Smooth muscle cell of the brain vasculature (primary cell): ENCODE data around the gene KIRREL2.

Source experiments
- DNase-seq: peaks from one replicate; pipeline ENCODE4 v3.0.0-alpha.2; 2012; ENCODE audit warnings: low read depth, low spot score

KIRREL2 gene

DNA sequence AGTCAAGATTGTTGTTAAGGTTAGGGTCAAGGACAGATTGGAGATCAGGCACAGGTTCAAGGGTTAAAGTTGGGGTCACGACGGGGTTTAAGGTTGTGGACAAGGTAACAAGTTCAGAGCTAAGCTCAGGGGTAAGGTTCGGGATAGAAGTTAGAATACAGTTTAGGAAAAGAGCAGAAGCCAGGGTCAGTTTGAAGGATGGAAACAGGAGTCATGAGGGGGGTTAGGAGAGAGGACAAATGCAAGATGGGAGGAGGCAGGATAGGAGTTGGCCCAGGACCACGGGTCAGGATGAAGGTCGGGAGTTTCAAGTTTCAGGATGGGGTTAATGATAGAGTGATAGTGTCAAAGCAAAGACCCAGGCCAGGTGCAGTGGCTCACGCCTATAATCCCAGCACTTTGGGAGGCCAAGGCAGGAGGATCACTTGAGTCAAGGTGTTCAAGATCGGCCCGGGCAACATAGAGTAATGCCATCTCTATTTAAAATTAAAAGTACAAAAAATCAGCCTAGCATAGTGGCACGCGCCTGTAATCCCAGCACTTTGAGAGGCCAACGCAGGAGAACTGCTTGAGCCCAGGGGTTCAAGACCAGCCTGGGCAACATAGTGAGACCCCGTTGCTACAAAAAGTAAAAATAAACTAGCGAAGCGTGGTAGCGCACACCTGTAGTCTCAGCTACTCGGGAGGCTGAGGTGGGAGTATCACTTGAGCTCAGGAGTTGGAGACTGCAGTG is 12.1 kb upstream of the KIRREL2 start:
- no peak for DNase-seq

DNA sequence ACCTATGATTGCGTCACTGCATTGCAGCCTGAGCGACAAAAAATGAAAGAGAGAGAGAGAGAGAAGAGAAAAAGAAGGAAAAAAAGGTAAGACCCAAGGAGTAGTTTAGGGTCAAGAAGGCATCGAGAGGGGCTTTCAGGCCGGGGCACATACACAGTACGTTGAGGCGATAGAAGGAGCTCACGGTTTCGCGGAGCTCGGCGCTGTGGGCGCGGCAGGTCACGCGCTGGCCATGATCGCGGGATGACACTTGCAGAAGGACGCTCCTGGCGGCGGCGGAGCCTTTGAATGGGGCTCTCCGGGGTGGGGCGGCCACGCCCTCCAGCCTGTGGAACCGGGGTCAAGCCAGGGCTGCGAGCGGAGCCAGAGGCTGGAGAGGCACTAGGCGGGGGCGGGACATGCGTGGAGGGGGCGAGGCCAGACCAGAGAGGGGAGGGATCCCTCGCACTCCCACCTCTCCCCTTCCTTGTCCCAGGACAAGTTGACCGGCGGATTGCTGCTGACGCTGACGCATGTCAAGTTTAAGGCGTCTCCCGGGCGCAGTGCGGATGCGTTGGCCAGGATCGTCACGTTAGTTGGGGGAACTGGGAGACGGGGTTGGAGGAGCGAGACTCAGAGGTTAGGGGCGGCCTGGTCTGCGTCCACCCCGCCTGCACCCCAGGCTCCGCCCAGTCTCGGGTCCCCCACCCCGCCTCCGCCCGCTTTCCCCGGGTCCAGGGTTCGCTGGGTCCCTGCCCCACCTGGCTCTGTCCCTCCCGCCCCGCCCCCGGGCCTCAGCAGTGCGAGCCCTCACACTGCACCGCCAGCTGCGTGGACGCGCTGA is 11.3 kb upstream of the KIRREL2 start:
- no peak for DNase-seq

DNA sequence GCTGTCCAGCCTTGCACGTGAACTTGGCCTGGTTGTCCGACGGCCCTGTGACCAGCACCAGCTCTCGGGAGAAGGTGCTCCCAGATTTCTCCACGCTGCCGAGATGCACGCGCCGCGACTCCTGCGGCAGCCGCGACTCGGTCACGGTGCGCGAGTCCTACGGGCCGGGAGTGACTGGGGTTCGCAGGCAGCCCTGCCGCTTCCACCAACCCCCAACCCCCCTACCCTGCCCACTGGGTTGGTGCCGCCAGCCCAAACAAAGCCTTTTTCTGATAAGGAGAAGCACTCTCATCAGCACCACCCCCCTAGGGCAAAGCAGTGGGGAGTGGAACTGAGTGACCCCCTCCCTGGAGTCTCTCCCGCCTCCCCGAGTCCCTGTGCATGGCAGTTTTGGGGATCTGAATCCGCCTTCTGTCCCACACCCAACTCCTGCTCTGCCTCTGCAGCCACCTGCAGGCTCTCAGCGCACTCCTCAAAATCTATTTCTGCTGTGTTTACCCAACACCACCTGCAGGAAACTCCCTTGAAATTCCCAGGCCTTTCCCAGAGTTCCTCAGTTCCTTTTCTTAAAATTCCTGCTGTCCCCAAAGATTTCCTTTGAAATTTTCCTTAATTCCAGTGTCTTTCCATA is 10.6 kb upstream of the KIRREL2 start:
- DNase-seq = no peak

GRCh38 chr19:35847911-35848310 is 8.8 kb upstream of the KIRREL2 start:
- no peak for DNase-seq

DNA sequence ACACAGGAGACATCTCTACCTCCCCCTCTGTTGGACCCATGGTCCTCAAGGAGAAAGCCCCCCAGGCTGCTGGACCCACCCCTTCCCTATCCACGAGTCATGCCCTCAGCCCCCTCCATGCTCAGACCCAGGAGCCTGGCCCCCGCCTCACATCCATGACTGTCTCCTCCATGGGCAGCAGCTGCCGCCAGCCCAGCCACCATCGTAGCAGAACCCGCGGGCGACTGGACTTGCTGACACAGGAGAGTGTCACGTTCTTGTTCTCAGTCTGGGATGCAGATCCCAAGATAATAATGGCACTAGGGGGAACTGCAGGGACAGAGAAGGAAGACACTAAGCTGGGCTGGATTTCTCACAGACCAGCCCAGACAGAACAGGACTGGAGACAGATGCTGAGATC is 8.2 kb upstream of the KIRREL2 start:
- no peak for DNase-seq

GRCh38 chr19:35848919-35849505 is 7.7 kb upstream of the KIRREL2 start:
- no peak for DNase-seq

DNA sequence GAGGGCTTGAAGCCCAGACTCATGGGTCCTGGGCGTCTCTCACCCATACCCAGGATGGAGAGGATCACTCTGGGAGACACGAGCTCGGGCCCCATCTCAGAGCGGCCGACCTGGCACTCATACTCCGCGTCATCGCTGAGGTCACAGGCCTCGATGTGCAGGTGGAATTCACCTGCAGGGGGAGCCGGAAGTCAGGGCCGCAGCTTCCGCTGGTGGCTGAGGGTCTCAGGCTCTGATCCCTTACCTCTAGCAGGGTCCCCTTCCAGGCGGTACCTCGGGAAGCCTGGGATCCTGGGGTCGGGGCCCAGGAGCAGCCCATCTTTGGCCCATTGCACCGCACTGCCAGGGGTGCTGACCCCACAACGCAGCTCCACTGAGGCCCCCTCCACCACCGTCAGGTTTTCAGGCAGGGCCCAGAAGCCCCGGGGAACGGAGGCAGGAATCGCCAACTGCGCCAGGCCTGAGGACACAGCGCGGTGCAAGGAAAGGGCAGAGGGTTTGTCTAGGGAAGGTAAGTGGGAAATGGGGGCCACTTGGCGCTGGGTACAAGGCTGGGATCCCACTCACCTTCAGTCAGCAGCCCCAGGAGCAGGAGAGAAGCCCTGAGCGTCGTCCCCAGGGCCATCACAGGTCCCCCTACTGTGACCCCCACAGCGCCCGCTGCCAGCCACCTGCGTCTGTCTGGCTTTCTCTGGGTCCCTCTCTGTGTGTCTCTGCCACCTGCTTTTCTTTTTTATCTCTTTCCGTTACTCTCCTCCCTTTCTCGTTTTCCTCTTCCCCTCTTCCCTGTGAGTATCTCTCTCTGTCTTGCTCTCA is 5.3 kb upstream of the KIRREL2 start:
- no peak for DNase-seq

- no peak for DNase-seq
Observed at GRCh38 chr19:35852029-35852780, 4.5 kb upstream of the KIRREL2 start, which contains the start of gene NPHS1. Gene NPHS1, minus strand, starts transcription at chr19:35852504. Its CDS starts 667 bp downstream, at chr19:35851837.

DNA sequence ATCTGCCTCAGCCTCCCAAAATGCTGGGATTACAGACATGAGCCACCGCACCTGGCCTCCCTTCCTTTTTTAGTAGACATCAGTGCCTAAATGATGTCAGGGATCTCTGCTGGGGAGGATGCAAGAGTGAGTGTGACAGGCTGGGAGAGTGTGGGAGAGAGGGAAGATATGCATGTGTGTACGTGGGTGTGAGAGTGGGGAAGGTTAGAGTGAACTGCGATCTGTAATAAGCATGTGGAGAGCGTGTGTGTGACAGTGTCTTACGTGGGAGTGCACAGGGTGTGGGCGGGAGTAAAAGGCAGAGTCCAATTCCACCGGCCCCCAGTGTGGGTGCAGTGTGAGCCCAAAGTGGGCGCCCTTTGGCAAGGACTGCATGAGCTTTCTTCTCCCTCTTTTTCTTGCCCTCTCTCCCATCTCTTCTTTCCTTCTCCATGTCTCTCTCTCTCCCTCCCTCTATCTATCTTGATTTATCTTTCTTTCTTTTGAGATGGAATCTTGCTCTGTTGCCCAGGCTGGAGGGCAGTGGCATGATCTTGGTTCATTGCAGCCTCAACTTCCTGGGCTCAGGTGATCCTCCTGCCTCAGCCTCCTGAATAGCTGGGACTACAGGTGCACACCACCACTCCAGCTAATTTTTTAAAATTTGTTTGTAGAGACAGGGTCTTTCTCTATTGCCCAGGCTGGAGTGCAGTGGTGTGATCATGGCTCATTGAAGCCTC is 3.5 kb upstream of the KIRREL2 start:
- no peak for DNase-seq

- DNase-seq = no peak
Observed at GRCh38 chr19:35858311-35858710, 1.6 kb downstream of the KIRREL2 start.

- no peak for DNase-seq
Observed at GRCh38 chr19:35859414-35859813, 2.7 kb downstream of the KIRREL2 start.

DNA sequence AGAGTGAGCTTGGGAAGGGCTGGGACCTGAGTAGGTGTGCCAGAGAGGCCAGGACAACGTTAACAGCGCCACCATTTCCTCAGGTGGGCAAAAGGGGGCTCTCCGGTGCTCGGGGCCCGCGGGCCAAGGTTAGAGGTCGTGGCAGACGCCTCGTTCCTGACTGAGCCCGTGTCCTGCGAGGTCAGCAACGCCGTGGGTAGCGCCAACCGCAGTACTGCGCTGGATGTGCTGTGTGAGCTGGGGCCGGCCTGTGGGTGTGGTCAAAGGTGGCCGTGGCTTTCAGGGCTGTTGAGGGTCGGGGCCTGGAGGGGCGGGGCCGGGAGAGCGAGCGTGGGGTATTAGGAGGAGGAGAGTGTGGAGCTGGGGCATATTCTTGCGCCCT is 3.7 kb downstream of the KIRREL2 start:
- DNase-seq = no peak

- DNase-seq = no peak
Observed at GRCh38 chr19:35860818-35861639, 4.3 kb downstream of the KIRREL2 start.

GRCh38 chr19:35861640-35862160 is 5.0 kb downstream of the KIRREL2 start:
- no peak for DNase-seq

DNA sequence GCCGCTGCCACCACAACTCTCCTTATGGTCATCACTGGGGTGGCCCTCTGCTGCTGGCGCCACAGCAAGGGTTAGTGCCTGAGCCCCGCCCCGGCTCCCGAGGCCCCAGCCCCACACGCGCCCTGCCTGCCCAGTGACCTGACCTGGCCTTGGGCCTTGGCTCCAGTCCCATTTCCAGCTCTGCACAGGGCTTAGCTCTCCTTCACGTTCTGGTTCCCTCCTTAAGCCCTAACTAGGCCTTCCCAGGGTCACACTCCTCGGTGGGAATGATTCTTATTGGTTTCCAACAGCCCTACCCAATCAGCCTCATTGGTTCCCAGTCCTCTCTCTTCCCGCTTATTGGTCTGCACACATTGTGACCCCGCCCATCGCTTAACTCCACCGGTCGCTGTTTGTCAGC is 5.8 kb downstream of the KIRREL2 start:
- DNase-seq = no peak

DNA sequence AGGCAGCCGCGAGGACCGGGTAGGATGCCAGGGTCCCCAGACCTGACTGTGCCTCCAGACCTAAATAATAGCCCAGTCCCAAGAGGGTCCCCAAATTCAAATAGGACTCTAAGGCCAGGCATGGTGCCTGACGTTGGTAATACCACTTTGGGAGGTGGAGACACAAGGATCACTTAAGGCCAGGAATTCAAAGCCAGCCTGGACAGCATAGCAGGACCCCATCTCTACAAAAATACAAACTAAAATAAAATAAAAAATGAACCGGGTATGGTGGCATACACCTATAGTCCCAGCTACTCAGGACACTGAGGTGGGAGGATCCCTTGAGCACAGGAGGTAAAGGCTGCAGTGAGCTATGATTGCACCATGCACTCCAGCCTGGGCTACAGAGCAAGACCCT is 6.3 kb downstream of the KIRREL2 start:
- DNase-seq = no peak

DNA sequence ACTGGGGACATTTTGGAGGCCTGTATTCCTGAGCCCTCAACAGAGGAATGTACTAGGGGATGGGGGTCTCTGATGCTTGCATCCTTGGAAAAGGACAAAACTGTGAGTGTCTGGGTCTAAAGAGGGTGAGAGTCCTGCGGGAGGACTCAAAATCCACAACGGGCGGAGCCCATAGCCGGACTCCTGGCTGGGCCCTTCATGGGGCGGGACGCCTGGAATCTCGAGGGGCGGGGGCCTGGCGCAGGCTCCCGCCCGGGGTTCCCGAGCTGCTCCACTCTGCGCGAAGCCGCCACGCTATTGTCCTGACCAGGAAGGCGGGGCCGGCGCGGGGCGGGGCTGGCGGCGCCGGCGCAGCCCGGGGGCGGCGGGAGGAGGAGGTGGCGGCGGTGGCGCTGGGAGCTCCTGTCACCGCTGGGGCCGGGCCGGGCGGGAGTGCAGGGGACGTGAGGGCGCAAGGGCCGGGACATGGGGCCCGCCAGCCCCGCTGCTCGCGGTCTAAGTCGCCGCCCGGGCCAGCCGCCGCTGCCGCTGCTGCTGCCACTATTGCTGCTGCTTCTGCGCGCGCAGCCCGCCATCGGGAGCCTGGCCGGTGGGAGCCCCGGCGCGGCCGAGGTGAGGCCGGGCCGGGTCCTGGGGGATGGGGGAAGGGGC is 11.6 kb downstream of the KIRREL2 start, which contains the start of gene APLP1:
APLP1 (plus strand) TSS at position 403 of the 651 bp plus-strand sequence; CDS start at position 466, 63 bp downstream.
- DNase-seq = no peak

GRCh38 chr19:35868823-35869326 is 12.2 kb downstream of the KIRREL2 start:
- DNase-seq = no peak
